ENCODE measurements around the gene ADGRG1. TPM values are rescaled to one million over a fixed set of nuclear protein-coding genes. Genes with fewer than 3 reads are reported as not detected.

Gene ADGRG1
- total RNA-seq, 2 experiments from 2014 or later, result not detected

DNA sequence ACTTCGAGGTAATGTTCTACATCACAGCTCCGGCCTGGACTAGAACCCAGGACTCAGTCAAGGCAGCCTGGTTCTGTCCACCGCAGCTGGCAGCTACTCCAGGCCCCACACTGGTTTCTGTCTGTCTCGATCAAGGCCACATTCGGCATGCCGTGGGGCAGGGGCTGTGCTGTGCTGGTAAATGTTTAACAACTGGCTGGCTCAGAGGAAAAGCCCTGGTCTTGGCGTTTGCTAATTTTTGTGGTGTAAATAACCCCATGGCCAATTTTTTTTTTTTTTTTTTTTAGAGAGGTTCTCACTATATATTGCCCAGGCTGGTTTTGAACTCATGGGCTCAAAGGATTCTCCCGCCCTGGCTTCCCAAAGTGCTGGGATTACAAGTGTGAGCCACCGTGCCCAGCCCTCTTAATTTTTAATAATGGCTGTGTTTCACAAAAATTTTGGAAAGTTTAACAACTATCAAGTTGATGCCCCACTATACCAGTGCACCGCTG lies 65.8 kb downstream of the ADGRG1 start:
- DNase-seq (ENCODE audit: low spot score), result no peak
- ChIA-PET POLR2A (no interaction called here), CTCF (ENCODE audit: unreplicated experiment) (no interaction called here)
- H3K4me3 ChIP-seq (ENCODE audit: low read depth, low read length, poor library complexity, severe bottlenecking), result no peak overlapping the region
- no peak overlapping the region for H3K27ac ChIP-seq (ENCODE audit: low read depth, low read length, poor library complexity, severe bottlenecking)
- H3K36me3 ChIP-seq (ENCODE audit: insufficient read depth, low read length), result no peaks in the 10 kb centered on the region
- H3K79me2 ChIP-seq (ENCODE audit: insufficient read depth, low read depth, low read length), result no peaks in the 10 kb centered on the region
- no peak for TF ChIP-seq EZH2phosphoT487 (IDR thresholded peaks at IDR 0.05; ENCODE audit: borderline replicate concordance, low read depth, low read length)
- TF ChIP-seq, protein P1, sequence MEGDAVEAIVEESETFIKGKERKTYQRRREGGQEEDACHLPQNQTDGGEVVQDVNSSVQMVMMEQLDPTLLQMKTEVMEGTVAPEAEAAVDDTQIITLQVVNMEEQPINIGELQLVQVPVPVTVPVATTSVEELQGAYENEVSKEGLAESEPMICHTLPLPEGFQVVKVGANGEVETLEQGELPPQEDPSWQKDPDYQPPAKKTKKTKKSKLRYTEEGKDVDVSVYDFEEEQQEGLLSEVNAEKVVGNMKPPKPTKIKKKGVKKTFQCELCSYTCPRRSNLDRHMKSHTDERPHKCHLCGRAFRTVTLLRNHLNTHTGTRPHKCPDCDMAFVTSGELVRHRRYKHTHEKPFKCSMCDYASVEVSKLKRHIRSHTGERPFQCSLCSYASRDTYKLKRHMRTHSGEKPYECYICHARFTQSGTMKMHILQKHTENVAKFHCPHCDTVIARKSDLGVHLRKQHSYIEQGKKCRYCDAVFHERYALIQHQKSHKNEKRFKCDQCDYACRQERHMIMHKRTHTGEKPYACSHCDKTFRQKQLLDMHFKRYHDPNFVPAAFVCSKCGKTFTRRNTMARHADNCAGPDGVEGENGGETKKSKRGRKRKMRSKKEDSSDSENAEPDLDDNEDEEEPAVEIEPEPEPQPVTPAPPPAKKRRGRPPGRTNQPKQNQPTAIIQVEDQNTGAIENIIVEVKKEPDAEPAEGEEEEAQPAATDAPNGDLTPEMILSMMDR (conservative IDR thresholded peaks at IDR 0.05; ENCODE audit: low read length), result no peak
- peaks cover 18% of the 10 kb centered on the region for H3K4me1 ChIP-seq (ENCODE audit: insufficient read depth, low read length, poor library complexity, severe bottlenecking)
- no peaks in the 10 kb centered on the region for H3K9me3 ChIP-seq (ENCODE audit: low read length)
- H2AFZ ChIP-seq (ENCODE audit: low read length), result no peak overlapping the region; the same call in 1 of the 2 replicates
- no TSS peak for BruUV-seq (replicated peaks)
- intact Hi-C loops (cut with micrococcal nuclease; ENCODE audit: unreplicated experiment), result no loop called here
- H3K4me2 ChIP-seq (ENCODE audit: low read length), result peak overlapping the region; percentile 65
- H3K9me2 ChIP-seq (ENCODE audit: insufficient read depth, low read length), result no peaks in the 10 kb centered on the region
- H4K20me1 ChIP-seq (ENCODE audit: insufficient read depth, low read length), result no peaks in the 10 kb centered on the region

DNA sequence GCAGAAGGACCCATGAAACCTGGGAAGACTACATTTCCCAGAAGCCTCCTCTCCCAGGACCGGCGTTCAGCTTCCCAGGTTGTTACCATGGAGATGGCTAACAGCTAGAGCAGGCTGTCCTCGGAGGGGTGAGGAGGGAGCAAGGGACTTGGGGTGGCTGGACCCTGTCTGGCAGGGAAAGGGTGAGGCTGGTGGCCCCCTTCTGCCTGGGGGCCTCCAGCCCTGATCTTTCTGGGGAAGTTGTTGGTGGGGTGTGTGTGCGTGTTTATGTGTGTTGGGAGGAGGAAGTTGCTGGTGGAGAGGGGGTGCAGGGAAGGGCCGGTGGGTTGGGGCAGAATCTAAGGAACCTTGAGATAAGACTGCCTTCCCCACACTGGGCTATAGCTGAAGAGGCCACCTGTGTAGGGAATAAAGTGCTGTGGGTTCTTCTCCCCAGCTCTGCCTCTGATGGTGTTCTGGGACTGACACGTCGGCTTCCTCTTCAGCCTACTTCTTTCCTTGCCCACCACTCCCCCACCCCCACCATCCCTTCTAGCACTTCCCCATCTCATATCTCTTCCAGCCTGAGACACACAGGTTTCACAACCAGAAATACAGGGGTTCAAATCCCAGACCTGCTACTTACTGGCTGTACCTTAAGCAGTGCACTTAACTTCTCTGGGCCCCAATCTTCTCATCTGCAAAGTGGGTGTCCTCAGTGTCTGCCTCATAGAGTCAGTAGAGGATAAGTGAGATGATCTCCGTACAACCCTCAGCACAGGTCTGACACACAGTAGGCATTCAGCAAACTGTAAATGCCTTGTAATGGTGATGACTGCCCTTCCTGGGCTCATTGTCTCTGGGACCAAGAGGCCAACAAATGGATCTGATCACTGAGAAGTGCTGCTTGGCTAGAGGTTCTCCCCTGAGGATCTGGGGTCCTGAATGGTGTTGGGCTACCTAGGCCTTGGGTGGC lies 66.6 kb downstream of the ADGRG1 start, which contains the start of gene DRC7:
TSS of gene DRC7 (plus strand) at position 82 of the 955 bp plus-strand sequence. CDS start 3,144 bp downstream, outside the sequence.
- H3K27ac ChIP-seq (ENCODE audit: low read depth, low read length, poor library complexity, severe bottlenecking), result no peak within 1 kb of the TSS
- POLR2A ChIA-PET, result no interaction called here
- H3K4me2 ChIP-seq (ENCODE audit: low read length), result peak within 1 kb of the TSS; percentile 65

More for the DNA sequence above, 66.6 kb downstream of the ADGRG1 start, which contains the start of gene DRC7:
- peak within 1 kb of the TSS; percentile 53 for H3K4me3 ChIP-seq (ENCODE audit: low read depth, low read length, poor library complexity, severe bottlenecking)
- no peaks in the 10 kb centered on the region for H3K9me3 ChIP-seq (ENCODE audit: low read length)
- H3K36me3 ChIP-seq (ENCODE audit: insufficient read depth, low read length), result no peaks in the 10 kb centered on the region
- CTCF ChIA-PET (ENCODE audit: unreplicated experiment), result no interaction called here
- peak within 1 kb of the TSS; percentile 90; the same call in 1 of the 2 replicates for H2AFZ ChIP-seq (ENCODE audit: low read length)
- TF ChIP-seq, protein P1 (conservative IDR thresholded peaks at IDR 0.05; ENCODE audit: low read length), result no peak
- no peaks in the 10 kb centered on the region for H4K20me1 ChIP-seq (ENCODE audit: insufficient read depth, low read length)
- H3K4me1 ChIP-seq (ENCODE audit: insufficient read depth, low read length, poor library complexity, severe bottlenecking), result peaks cover 11% of the 10 kb centered on the region
- intact Hi-C loops (cut with micrococcal nuclease; ENCODE audit: unreplicated experiment), result no loop called here
- no peaks in the 10 kb centered on the region for H3K9me2 ChIP-seq (ENCODE audit: insufficient read depth, low read length)
- BruUV-seq (replicated peaks), result no TSS peak
- DNase-seq (ENCODE audit: low spot score), result peak; percentile 58
- H3K79me2 ChIP-seq (ENCODE audit: insufficient read depth, low read depth, low read length), result no peaks in the 10 kb centered on the region

Data from OCI-LY7 (cell line).